Activated naive CD4-positive, alpha-beta T cell treated with anti-CD3 and anti-CD28 coated beads, Interleukin-2, amount 50 U/mL, for 72 hours (primary cell): ENCODE data around the gene UBASH3B. TPM values are rescaled to one million over a fixed set of nuclear protein-coding genes. Genes with fewer than 3 reads are reported as not detected.

Source experiments
- ATAC-seq, 2 donors: fragments of 150-1000 bp; cut with Tn5 transposase; 2 replicates each; pipeline ENCODE4 v1.10.0; 2021; ENCODE audit warnings: mild to moderate bottlenecking in 2 of 2, moderate library complexity in 2 of 2
- DNase-seq, 2 donors: peaks; one replicate each; pipeline ENCODE4 v3.0.0; 2021 to 2022; ENCODE audit warnings: low spot score in 2 of 2
- H3K27ac Mint-ChIP-seq, 2 donors: one replicate each; pipeline ENCODE4 v1.8.0; 2022; ENCODE audit warnings: mild to moderate bottlenecking in 2 of 2, mixed read lengths in 2 of 2
- H3K36me3 Mint-ChIP-seq, 2 donors: one replicate each; pipeline ENCODE4 v1.8.0; 2022; ENCODE audit warnings: mixed read lengths in 2 of 2
- H3K9me3 Mint-ChIP-seq, 2 donors: one replicate each; pipeline ENCODE4 v1.8.0; 2022; ENCODE audit warnings: mixed read lengths in 2 of 2
- total RNA-seq, 2 donors: library from RNA; stranded (reverse); gene quantifications; one replicate each; pipeline ENCODE4 v1.2.3, GENCODE V29; 2022

Gene UBASH3B
- total RNA-seq, 2 donors from 2014 or later, result 11.6 to 26.0 TPM

- no peak for DNase-seq
- Mint-ChIP-seq H3K36me3 (peaks cover 0 to under 1% of the 10 kb centered on the region in 2 donors), H3K9me3 (peaks cover 0 to under 1% of the 10 kb centered on the region in 2 donors), H3K27ac (no peak overlapping the region)
- no peak for ATAC-seq
These were observed 53.7 kb downstream of the UBASH3B start for GRCh38 chr11:122709039-122709760.

GRCh38 chr11:122711362-122711761, 55.8 kb downstream of the UBASH3B start:
- Mint-ChIP-seq H3K36me3 (no peaks in the 10 kb centered on the region), H3K27ac (no peak overlapping the region), H3K9me3 (no peaks in the 10 kb centered on the region)

DNA sequence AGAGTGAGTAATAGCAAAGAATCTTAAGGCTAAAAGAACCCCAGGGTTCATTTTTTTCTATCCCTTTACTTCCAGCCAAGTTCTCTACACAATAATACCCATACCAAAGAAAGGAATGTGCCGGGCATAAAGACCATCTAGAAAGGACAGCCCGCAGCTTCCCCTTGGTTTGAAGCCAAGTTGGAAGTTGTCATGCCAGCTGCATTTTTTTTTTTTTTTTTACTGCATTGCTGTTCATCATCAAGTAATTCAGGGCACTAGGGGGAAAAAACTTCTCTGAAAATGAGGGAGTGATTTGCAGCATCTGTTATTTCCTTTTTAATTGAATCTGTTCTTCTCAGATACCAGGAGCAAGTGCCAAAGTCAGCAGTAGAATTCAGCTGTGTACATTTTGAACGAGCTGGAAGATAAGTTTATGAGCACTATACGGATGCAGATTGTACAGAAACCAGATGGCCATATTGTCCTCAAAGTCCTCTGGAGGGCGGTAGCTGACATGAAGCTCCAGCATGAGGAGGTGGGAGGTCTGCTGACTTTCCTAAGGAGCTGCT, 56.4 kb downstream of the UBASH3B start:
- Mint-ChIP-seq H3K27ac (no peak overlapping the region), H3K36me3 (no peaks in the 10 kb centered on the region), H3K9me3 (no peaks in the 10 kb centered on the region)
- DNase-seq, result no peak
- ATAC-seq, result no peak

More at GRCh38 chr11:122711362-122711761, 55.8 kb downstream of the UBASH3B start:
- ATAC-seq (no peak), DNase-seq (no peak)

DNA sequence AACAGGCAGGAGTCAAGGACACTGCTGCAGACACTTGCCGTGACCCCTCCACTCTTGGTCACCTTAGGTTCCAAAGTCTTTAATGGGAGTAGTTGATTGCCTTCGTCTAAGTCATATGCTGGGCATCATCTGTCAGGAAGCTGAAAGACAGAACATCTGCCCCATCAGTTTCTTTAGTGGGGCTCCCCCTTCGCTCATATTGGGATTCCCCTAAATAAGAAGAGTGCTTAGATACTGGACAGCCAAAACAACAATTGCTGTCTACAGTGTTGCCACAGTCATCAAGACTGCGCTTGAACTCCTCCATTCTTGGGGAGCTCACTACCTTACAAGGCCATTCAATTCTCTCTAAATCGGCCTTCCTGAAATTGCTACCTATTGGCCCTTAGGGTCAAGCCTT, 58.5 kb downstream of the UBASH3B start:
- H3K9me3 Mint-ChIP-seq, result no peaks in the 10 kb centered on the region
- H3K27ac Mint-ChIP-seq, result no peak overlapping the region
- no peaks in the 10 kb centered on the region for H3K36me3 Mint-ChIP-seq
- peak in 1 of 2 donors; percentile 15 for ATAC-seq
- DNase-seq, result no peak

GRCh38 chr11:122714484-122714883, 59.0 kb downstream of the UBASH3B start:
- Mint-ChIP-seq H3K27ac (no peak overlapping the region), H3K36me3 (no peaks in the 10 kb centered on the region), H3K9me3 (no peaks in the 10 kb centered on the region)
- DNase-seq, result no peak
- ATAC-seq, result no peak

- DNase-seq, result no peak
- peak overlapping the region in 1 of 2 donors; percentile 65 for H3K27ac Mint-ChIP-seq
- ATAC-seq, result no peak
- no peaks in the 10 kb centered on the region for H3K36me3 Mint-ChIP-seq
- H3K9me3 Mint-ChIP-seq, result no peaks in the 10 kb centered on the region
These were observed 60.3 kb downstream of the UBASH3B start for GRCh38 chr11:122715548-122716440.

DNA sequence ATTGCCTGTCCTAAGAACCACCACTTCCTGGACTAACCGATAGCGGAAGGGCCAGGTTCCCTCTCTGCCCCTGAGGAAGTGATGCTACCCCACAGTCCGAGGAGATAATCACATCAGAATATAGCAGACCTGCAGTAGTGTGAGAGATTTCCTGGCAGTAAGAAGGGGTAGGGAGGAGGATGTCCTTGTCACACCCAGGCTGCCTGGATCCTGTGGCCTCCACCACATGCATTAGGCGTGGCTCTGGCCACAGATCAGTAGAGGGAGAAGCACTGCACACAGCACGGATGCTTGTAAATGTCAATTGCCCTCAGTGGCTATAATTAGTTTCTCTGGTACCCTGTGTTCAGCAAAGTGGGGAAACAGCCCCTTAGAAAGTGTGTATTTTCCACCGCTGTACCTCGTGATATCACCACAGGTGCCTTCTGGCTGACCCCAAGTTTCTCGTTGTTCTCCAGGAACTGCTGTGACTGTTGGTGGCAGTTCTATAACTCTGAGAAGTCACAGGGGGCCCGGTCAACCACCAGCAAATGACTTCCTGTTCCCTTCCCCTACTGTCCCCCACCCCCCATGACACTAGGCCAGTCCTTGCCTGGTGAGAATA, 61.8 kb downstream of the UBASH3B start:
- DNase-seq (no peak), ATAC-seq (peak; percentile 36 to 79)
- no peaks in the 10 kb centered on the region for H3K36me3 Mint-ChIP-seq
- H3K27ac Mint-ChIP-seq, result peak overlapping the region in 1 of 2 donors; percentile 10
- H3K9me3 Mint-ChIP-seq, result no peaks in the 10 kb centered on the region

DNA sequence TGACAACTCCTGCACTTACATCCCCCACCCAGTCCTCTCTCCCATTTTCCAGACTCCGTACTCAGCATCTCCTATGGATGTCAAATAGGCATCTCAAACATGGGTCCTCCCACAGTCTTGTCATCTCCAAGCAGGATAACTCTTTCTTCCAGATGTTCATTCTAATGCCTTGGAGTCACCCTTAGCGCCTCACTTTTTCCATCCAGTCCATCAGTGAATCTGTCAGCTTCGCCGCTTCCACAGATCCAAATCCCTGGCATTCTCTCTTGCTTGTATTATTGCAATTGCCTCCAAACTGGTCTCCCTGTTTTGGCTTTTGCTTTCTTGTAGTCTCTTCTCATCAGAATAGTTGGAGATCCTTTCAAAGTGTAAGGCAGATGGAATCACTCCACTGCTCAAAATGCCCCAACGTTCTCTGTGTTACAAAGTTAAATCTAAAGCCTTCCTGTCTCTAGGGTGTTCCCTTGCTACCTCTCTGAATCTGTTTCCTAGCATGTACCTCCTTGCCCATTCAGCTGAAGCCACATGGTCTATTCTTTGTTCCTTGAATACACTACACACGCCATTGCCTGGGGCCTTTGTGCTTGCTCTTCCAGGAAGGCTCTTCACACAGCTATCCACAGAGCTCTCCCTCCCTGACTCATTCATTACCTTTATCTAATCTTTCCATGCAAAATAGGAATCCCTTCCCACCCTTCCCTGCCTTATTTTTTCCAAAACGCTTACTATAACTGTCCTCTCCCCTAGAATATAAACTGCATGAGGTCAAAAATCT, 64.8 kb downstream of the UBASH3B start:
- Mint-ChIP-seq H3K9me3 (no peaks in the 10 kb centered on the region), H3K36me3 (no peaks in the 10 kb centered on the region), H3K27ac (no peak overlapping the region)
- DNase-seq, result no peak
- no peak for ATAC-seq

- no peak for ATAC-seq
- Mint-ChIP-seq H3K9me3 (no peaks in the 10 kb centered on the region), H3K27ac (no peak overlapping the region)
These were observed 65.9 kb downstream of the UBASH3B start for GRCh38 chr11:122721201-122721963.

GRCh38 chr11:122721964-122722266, 66.4 kb downstream of the UBASH3B start:
- DNase-seq (no peak), ATAC-seq (peak; percentile 38 to 62)
- Mint-ChIP-seq H3K36me3 (no peaks in the 10 kb centered on the region), H3K27ac (no peak overlapping the region), H3K9me3 (no peaks in the 10 kb centered on the region)

More at GRCh38 chr11:122721201-122721963, 65.9 kb downstream of the UBASH3B start:
- no peak for DNase-seq
- no peaks in the 10 kb centered on the region for H3K36me3 Mint-ChIP-seq

GRCh38 chr11:122723106-122723505, 67.6 kb downstream of the UBASH3B start:
- Mint-ChIP-seq H3K27ac (peak overlapping the region in 1 of 2 donors; percentile 42), H3K36me3 (no peaks in the 10 kb centered on the region), H3K9me3 (no peaks in the 10 kb centered on the region)
- no peak for DNase-seq
- no peak for ATAC-seq

- Mint-ChIP-seq H3K27ac (peak overlapping the region in 1 of 2 donors; percentile 42), H3K9me3 (no peaks in the 10 kb centered on the region), H3K36me3 (no peaks in the 10 kb centered on the region)
- DNase-seq (peak in 1 of 2 donors; percentile 29), ATAC-seq (peak; percentile 57 to 73)
These were observed 68.1 kb downstream of the UBASH3B start for GRCh38 chr11:122723576-122723975.

DNA sequence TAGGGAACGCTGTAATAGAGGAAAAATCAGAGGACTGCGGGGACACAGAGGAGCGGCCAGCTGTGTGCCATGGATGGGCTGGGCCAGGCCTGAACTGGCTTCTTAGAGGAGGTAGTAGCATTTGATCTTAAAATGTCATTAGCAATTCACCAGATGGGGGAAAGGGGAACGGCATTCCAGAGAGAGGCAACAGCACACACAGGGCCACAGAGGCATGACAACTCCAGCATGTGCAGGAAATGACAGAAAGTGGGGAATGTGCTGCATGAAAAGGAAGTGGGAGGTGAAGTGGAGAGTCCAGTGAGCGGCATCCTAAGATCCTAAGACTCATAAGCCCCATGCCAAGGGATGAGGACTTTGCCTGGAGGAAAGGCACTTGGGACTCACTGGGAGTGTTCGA, 69.0 kb downstream of the UBASH3B start:
- ATAC-seq (no peak), DNase-seq (no peak)
- no peaks in the 10 kb centered on the region for H3K9me3 Mint-ChIP-seq
- no peaks in the 10 kb centered on the region for H3K36me3 Mint-ChIP-seq
- no peak overlapping the region for H3K27ac Mint-ChIP-seq

GRCh38 chr11:122726028-122726427, 70.5 kb downstream of the UBASH3B start:
- H3K36me3 Mint-ChIP-seq, result peaks cover 0 to 4% of the 10 kb centered on the region in 2 donors
- no peak overlapping the region for H3K27ac Mint-ChIP-seq
- H3K9me3 Mint-ChIP-seq, result no peaks in the 10 kb centered on the region
- no peak for ATAC-seq
- no peak for DNase-seq

DNA sequence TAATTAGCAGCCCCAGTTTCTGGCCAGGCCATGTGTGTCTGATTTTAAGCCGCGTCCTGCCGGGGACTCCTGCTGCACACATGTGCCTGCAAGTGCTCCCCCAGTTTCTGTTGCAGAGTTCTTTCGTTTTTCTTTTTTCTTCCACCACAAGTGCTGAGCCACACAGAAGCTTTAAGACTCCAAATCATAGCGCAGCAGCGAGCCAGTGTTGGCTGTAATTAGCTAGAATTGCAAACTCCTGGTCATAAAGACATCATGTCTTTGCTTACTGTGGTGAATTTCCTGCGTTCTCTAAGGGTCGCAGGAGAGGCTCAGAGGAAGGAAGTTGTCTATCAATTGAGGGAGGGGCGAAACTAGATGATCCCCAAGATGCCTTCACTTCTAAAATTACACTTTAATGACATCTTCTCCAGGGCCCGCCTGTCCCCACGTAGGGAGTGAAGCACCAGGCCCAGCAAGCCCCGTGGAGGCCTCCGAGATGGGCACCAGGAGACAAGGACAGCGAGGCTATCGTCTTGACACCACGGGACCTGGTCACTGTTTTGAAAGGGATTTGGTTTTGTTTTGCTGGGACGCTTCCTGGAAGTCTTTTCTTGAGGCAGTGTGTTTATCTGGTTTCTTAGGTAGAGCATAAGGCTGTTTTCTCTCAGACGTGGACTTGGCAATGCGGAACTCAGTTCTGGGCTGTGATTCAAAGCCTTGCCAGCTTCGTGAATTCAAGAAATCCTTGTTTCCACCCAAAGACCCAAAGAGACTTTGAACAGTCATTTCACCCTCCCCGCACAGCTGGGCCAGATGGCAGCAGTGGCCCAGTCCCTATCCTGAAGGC, 71.8 kb downstream of the UBASH3B start:
- Mint-ChIP-seq H3K36me3 (peaks cover 0 to 13% of the 10 kb centered on the region in 2 donors), H3K27ac (peak overlapping the region; percentile 81 to 88), H3K9me3 (no peaks in the 10 kb centered on the region)
- DNase-seq (peak in 1 of 2 donors; percentile 36), ATAC-seq (peak; percentile 76 to 78)
